ENCODE results near the gene NPL.

The NPL gene

DNA sequence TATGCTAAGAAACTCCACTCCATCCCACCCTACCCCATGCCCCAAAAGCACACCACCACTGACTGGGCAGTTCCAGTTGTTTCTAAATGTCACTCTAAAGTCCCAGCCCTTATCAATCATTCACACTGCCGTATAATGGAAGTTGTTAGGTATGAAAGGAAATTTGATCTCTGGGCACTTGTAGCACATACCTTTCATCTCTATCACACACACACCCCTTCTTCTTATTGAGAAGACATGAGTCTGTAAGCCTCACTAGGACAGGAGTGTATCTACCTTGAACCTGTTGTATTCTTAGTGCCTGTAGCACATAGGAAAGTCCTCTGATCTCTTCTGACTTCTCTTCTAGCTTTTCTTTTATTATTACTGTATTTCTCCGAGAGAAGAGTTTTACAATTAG lies 27.3 kb downstream of the NPL start:
- DNase-seq (ENCODE audit: low read depth in 2 of 2): no peak

DNA sequence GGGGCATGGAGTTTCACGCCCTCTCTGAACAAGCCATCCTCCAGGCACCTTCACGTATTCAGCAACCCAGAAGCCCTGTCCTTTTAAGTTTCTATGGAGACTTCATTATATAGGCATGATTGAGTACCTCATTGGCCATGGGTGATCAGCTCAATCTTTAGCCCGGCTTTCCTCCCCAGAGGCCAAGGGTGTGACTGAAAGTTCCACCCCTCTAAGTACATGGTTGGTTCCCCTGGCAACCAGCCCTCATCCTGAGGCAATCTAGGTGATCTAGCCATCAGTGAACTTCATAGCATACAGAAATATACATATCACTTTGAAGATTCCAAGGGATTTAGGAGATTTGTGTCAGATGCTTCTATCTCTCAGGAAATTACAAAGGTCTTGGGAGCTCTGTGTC lies 28.2 kb downstream of the NPL start:
- DNase-seq (ENCODE audit: low read depth in 2 of 2): no peak

- no peak for DNase-seq (ENCODE audit: low read depth in 2 of 2)
Observed at GRCh38 chr1:182823220-182823619, 33.6 kb downstream of the NPL start.

DNA sequence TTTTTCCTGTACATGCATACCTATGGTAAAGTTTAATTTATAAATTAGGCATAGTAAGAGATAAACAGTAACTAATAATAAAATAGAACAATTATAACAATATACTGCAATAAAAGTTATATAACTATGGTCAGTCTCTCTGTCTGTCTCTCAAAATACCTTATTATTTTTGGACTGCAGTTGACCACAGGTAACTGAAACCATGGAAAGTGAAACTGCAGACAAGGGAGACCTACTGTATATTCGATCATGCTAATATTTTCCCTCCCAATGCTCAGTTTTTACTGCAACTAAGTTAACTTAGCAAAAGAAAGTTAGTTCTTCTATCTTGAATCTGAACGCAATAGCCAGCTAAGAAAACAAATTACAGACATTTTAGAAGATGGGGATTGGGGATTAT lies 37.3 kb downstream of the NPL start:
- DNase-seq (ENCODE audit: low read depth in 2 of 2): no peak

- DNase-seq (ENCODE audit: low read depth in 2 of 2): no peak
Observed at GRCh38 chr1:182829285-182829932, 39.8 kb downstream of the NPL start.

DNA sequence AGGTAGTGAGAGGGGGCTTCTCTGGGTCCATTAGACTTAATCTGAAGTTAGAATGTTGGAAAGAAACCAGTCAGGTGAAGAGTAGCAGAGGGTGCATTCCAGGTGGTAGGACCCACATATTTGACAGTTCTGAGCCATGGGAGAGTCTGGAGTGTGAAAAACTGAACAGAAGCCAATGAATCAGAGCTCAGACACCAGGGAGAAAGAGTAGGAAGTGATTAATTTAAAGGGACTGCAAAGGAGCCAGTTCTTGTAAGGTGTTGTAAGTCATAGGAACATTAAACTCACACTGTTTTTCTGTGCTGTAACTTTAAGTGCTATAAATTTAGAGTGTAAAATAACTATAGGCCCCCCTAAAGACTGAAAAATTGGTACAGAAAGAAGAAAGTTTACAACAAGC lies 43.7 kb downstream of the NPL start:
- DNase-seq (ENCODE audit: low read depth in 2 of 2): no peak

GRCh38 chr1:182834326-182834725 lies 44.8 kb downstream of the NPL start:
- no peak for DNase-seq (ENCODE audit: low read depth in 2 of 2)

DNA sequence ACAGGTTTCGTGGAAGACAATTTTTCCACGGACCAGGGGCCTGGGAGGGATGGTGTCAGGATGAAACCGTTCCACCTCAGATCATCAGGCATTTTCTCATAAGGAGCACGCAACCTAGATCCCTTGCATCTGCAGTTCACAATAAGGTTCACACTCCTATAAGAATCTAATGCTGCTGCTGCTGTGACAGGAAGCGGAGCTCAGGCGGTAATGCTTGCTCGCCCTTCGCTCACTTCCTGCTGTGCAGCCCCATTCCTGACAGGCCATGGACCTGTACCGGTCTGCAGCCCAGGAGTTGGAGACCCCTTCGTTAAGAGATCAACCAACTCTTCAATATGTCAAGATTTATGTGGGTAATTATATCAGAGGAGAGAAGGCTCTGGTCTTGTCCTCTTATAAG lies 46.2 kb downstream of the NPL start:
- DNase-seq (ENCODE audit: low read depth in 2 of 2): no peak

- peak; percentile 70 to 72 for DNase-seq (ENCODE audit: low read depth in 2 of 2)
Observed at GRCh38 chr1:182839209-182840066, 49.9 kb downstream of the NPL start, which contains the start of gene DHX9. Gene DHX9, plus strand, starts transcription at chr1:182839347. Its CDS starts 3,220 bp downstream, at chr1:182842567.

- DNase-seq (ENCODE audit: low read depth in 2 of 2): no peak
Observed at GRCh38 chr1:182841368-182841988, 51.9 kb downstream of the NPL start.

DNA sequence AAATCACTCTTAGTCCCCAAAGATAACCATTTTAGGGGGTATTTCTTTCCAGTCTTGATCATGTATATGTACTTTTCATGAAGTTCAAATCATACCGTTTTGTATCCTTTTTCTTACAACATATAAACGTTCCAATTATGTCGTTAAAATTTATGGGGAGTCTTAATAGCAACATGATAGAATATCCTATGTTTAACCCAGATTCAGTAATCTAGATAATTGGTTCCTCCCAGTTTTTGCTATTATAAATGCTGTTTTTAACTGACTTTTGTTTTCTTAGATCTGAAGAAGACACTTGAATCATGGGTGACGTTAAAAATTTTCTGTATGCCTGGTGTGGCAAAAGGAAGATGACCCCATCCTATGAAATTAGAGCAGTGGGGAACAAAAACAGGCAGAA lies 52.7 kb downstream of the NPL start:
- no peak for DNase-seq (ENCODE audit: low read depth in 2 of 2)

DNA sequence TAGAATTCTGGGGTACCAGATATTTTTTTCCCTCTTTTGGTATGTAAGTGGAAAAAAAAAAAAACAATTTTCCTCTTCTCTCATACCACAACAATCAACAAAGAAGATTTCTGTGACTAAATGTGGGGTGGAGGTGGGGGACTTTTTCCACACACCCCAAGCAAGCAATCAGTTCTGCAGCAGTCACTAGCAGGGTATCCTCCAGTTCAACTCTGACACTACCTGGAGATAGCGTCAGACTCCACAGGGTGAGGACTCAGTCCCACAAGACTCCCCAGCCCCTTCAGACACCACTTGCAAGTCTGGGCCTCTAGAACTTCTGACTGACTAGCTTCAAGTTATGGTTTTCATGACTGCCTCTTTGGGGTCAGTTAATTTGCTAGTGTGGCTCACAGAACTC lies 55.8 kb downstream of the NPL start:
- DNase-seq (ENCODE audit: low read depth in 2 of 2): no peak

DNA sequence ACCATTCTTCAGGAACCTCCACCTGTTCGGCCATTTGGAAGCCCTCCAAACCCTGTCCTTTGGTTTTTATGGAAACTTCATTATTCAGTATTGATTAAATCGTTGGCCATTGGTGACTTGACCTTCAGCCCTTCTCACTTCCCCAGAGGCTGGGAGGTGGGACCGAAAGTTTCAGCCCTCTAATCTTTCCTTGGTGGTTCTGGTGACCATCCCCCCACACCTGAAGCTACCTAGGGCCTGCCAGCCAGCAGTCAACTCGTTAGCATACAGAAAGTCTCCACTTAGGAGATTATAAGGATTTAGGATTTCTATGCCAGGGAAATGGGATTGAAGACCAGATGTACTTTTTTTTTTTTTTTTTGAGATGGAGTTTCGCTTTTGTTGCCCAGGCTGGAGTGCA lies 56.3 kb downstream of the NPL start:
- no peak for DNase-seq (ENCODE audit: low read depth in 2 of 2)

- DNase-seq (ENCODE audit: low read depth in 2 of 2): no peak
Observed at GRCh38 chr1:182847105-182847504, 57.5 kb downstream of the NPL start.

DNA sequence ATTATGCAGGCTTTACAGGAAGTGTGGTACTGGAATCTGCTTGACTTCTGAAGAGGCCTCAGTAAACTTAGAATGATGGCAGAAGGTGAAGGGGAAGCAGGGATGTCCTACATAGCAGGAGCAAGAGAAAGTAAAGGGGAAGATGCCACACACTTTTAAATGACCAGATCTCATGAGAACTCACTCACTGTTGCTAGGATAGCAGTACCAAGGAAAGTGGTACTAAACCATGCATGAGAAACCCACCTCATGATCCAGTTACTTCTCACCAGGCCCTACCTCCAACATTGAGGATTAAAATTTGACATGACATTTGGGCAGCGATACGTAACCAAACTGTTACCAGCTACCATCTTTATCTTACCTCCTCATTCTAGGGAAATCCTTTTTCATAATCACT lies 59.2 kb downstream of the NPL start:
- DNase-seq (ENCODE audit: low read depth in 2 of 2): no peak

- no peak for DNase-seq (ENCODE audit: low read depth in 2 of 2)
Observed at GRCh38 chr1:182850319-182850718, 60.7 kb downstream of the NPL start.

- no peak for DNase-seq (ENCODE audit: low read depth in 2 of 2)
Observed at GRCh38 chr1:182851825-182852224, 62.3 kb downstream of the NPL start.

- DNase-seq (ENCODE audit: low read depth in 2 of 2): peak; percentile 57 to 65
Observed at GRCh38 chr1:182855911-182856310, 66.3 kb downstream of the NPL start.

- no peak for DNase-seq (ENCODE audit: low read depth in 2 of 2)
Observed at GRCh38 chr1:182857212-182857611, 67.6 kb downstream of the NPL start.

GRCh38 chr1:182860658-182861057 lies 71.1 kb downstream of the NPL start:
- DNase-seq (ENCODE audit: low read depth in 2 of 2): no peak

GRCh38 chr1:182861994-182862393 lies 72.4 kb downstream of the NPL start:
- no peak for DNase-seq (ENCODE audit: low read depth in 2 of 2)

DNA sequence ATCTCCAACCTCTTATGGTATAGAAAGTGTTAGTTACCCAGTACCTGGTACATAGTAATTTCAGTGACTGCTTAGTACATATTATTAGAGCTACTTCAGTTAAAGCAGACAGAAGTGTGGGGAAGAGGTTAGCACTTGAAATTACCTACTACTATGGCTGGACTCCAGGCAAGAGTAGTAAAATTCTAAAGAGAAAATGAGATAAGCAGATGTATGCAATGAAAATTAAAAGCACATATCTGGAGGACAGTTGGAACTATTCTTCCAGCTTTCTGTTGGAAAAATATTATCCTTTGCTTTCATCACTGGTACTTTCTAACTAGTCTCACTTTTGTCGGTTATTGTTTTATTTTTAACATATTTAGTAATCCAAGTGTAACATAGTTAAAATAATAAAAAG lies 73.3 kb downstream of the NPL start:
- DNase-seq (ENCODE audit: low read depth in 2 of 2): no peak

GRCh38 chr1:182863940-182864339 lies 74.4 kb downstream of the NPL start:
- no peak for DNase-seq (ENCODE audit: low read depth in 2 of 2)
